ENCODE measurements around the gene GAMT. TPM values are rescaled to one million over a fixed set of nuclear protein-coding genes. Genes with fewer than 3 reads are reported as not detected.

The GAMT gene
- total RNA-seq, 1 donor = 40.6 TPM

DNA sequence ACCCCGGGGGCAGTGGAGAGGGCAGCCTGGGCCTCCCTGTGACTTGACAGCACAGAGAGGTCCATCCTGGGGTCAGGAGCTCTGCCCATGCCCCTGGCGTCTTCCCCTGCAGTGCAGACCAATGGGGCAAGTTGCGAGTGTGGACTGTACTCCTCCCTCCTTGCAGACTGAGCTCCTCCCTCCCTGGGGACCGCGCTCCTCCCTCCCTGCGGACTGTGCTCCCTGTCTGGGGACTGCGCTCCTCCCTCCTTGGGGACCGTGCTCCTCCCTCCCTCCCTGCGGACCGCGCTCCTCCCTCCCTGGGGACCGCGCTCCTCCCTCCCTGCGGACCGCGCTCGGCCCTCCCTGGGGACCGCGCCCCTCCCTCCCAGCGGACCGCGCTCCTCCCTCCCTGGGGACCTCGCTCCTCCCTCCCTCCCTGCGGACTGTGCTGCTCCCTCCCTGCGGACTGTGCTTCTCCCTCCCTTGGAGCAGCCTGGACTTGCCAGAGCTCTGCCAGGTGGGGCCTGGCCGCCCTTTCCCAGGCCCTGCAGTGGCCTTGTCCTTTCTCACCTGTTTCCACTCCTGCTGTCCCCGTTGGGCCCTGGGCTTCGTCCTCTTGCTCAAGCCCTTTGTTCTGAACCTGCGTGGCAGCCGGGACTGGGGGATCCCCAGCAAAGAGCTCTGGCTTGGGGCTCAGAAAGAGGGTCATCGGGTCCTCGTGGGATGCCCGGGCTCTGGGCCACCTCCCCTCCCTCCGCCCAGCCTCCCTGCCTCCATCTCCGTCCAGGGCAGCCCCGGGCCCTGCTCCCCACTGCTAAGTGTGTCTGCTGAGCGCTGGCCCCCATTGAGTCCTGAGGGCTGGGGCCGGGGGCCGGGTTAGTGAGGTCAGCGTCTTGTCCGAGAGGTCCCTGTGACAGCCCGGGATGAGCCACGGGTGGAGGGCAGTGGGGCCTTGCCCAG is 6.8 kb downstream of the GAMT start:
- H3K4me3 ChIP-seq (ENCODE audit: low read depth, low read length) = no peak overlapping the region
- TF ChIP-seq, protein P1, sequence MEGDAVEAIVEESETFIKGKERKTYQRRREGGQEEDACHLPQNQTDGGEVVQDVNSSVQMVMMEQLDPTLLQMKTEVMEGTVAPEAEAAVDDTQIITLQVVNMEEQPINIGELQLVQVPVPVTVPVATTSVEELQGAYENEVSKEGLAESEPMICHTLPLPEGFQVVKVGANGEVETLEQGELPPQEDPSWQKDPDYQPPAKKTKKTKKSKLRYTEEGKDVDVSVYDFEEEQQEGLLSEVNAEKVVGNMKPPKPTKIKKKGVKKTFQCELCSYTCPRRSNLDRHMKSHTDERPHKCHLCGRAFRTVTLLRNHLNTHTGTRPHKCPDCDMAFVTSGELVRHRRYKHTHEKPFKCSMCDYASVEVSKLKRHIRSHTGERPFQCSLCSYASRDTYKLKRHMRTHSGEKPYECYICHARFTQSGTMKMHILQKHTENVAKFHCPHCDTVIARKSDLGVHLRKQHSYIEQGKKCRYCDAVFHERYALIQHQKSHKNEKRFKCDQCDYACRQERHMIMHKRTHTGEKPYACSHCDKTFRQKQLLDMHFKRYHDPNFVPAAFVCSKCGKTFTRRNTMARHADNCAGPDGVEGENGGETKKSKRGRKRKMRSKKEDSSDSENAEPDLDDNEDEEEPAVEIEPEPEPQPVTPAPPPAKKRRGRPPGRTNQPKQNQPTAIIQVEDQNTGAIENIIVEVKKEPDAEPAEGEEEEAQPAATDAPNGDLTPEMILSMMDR (IDR thresholded peaks at IDR 0.05; ENCODE audit: insufficient read depth, low read length) = no peak
- DNase-seq (ENCODE audit: low read depth) = no peak

DNA sequence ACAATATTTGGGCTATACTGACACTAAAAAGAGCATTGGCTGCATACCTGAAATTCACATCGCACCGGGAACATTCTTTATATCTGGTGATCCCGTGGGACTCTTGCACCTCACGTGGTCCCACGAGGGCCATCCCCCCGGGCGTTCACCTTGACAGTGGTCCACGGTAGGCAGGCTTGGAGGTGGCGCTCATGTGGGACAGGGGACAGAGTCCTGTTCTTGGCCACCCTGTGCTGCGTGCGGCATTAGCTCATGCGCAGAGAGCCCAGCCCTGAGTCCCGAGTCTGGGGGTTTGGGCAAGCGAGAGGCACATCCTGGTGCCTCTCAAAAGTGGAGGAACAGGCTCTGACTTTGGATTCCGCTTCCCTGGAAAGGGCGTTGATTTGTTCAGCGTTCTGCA is 7.5 kb downstream of the GAMT start:
- H3K4me3 ChIP-seq (ENCODE audit: low read depth, low read length) = no peak overlapping the region
- TF ChIP-seq, protein P1 (IDR thresholded peaks at IDR 0.05; ENCODE audit: insufficient read depth, low read length) = no peak
- no peak for DNase-seq (ENCODE audit: low read depth)

DNA sequence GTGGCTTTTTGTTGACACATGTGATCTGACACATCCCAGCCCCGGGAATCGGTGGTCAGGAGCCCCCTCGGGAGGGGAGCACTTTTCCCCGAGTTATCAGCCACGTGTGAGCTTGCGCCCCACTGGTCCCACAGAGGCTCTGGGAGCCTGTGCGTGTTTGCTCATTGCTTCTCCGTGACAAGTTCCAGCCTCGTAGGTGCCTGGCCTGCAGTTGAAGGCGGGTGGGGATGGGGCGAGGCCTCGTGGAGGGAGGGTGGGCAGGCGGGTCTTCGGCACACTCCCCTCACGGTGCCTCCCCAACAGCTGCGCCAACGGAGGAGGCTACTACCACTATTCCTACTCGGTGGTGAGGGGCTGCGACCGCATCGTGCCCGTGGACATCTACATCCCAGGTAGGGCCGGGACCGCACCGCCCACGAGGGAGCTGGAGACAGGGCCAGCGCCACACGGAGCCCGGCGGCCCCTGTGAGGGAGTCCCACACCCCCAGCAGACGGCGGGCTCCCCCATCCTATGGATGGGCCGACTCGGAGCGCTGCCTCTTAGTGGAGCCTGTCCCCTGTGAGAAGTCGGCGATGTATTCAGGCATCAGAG is 8.3 kb downstream of the GAMT start:
- TF ChIP-seq, protein P1 (IDR thresholded peaks at IDR 0.05; ENCODE audit: insufficient read depth, low read length) = no peak
- DNase-seq (ENCODE audit: low read depth) = no peak
- H3K4me3 ChIP-seq (ENCODE audit: low read depth, low read length) = no peak overlapping the region

DNA sequence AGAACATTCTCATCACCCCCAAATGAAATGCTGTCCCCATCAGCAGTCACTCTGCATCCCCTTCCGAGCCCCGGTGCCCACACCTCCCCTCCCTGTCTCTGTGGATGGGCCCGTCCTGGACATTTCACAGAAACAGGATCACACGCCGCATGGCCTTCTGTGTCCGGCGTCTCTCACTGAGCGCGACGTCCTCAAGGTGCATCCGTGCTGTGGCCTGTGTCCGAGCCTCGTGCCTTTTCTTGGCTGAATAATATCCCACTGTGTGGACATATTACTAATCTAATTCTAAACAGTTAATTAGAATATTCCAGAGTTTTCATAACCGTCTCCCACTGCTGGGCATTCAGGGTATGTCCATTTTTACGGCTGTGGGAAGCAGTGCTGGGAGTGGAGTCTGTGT is 8.9 kb downstream of the GAMT start:
- TF ChIP-seq, protein P1 (IDR thresholded peaks at IDR 0.05; ENCODE audit: insufficient read depth, low read length) = no peak
- no peak overlapping the region for H3K4me3 ChIP-seq (ENCODE audit: low read depth, low read length)
- no peak for DNase-seq (ENCODE audit: low read depth)

DNA sequence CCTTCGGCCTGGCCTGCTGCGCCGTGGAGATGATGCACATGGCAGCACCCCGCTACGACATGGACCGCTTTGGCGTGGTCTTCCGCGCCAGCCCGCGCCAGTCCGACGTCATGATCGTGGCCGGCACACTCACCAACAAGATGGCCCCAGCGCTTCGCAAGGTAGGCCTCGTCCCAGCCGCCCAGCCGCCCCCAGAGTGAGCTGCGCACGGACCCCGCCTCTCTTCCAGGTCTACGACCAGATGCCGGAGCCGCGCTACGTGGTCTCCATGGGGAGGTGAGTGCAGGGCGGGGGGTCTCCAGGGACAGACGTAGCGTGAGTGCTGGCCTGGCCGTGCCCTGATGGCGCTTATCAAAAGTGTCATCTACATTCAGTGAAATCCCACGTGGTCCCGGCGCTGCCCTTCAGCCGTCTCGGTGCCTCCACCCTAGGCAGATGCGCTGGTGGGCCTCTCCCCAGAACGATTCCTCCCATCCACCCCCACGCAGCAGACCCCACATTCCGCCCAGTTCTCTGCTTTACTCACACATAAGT is 10.4 kb downstream of the GAMT start:
- DNase-seq (ENCODE audit: low read depth) = no peak
- H3K4me3 ChIP-seq (ENCODE audit: low read depth, low read length) = no peak overlapping the region
- TF ChIP-seq, protein P1 (IDR thresholded peaks at IDR 0.05; ENCODE audit: insufficient read depth, low read length) = no peak

DNA sequence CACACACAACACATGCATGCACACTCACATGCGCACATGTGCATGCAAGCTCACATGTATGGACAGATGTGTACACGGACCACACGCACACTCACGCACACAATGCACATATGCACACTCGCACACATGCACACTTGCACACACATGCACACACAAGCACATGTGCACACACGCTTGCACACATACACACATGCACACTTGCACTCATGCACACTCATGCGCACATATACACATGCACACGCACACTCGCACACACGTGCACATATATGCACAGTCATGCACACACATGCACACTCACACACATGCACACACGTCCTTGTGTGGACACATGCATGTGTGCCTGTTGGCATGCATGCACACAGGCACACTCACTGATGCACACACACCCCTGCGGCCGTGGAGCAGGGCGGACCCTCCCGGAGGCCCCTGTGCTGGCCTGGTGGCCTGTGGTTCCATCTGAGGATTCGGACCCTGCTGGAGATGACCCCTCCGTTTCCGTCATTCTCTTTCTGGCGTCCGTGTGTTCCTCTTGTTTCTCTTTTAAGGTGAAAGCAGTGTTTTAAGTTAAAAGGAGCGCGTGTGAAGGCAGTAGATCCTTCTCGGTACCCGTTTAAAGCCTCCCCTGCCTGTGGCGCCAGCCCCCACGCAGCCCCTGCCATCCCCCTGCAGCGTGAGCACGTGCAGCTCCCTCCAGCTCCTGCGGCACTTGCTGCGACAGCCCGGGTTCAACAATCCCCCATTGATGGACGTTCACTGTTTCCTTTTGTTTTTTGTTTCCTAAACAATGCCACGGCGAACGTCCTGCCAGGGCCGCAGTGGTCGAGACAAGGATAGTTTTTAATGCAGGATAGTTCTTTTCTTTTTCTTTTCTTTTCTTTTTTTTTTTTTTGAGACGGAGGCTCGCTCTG is 12.1 kb downstream of the GAMT start:
- TF ChIP-seq, protein P1 (IDR thresholded peaks at IDR 0.05; ENCODE audit: insufficient read depth, low read length) = no peak
- DNase-seq (ENCODE audit: low read depth) = no peak

More for the DNA sequence above, 12.1 kb downstream of the GAMT start:
- no peak overlapping the region for H3K4me3 ChIP-seq (ENCODE audit: low read depth, low read length)
